HCT116 (cell line): ENCODE measurements around the gene SURF6. TPM values are rescaled to one million over a fixed set of nuclear protein-coding genes. Genes with fewer than 3 reads are reported as not detected.

Experiments used
- ATAC-seq: fragments of 200-7000 bp; cut with Tn5 transposase; 2 replicates; pipeline ENCODE4 v1.9.1; 2020; ENCODE audit warnings: mild to moderate bottlenecking, moderate library complexity
- BruUV-seq: library from RNA; stranded (reverse); fragments of 400-500 nt; replicated peaks from 2 replicates; lab custom pipeline; 2021; lab: Mats Ljungman, UMichigan
- CTCF ChIA-PET: fragments of 300-600 bp; sonication (Branson Sonifier 250); formaldehyde crosslinking; loops from one replicate; lab custom pipeline; 2021; ENCODE audit warnings: antibody characterized with exemption; lab: Charles Lee
- POLR2A ChIA-PET: fragments of 300-600, 350-600 bp; sonication (Branson Sonifier 250); formaldehyde crosslinking; loops from one replicate; lab custom pipeline; 2021; ENCODE audit warnings: antibody characterized with exemption; lab: Charles Lee
- RAD21 ChIA-PET, 2 experiments: fragments of 300-600 bp; sonication (Branson Sonifier 250); formaldehyde crosslinking; loops; one replicate each; lab custom pipeline; 2023; ENCODE audit warnings: low total read pairs in 2 of 2; ENCODE audit not compliant: uncharacterized antibody in 2 of 2, unreplicated experiment in 2 of 2, low non-redundant PET in 1 of 2; lab: Charles Lee
- DNase-seq: peaks from one replicate; pipeline ENCODE4 v3.0.0-alpha.2; 2010; ENCODE audit warnings: low read depth, low spot score
- H2AFZ ChIP-seq: fragments of 200-600 bp; shearing (Covaris generic), sonication (generic); 2 replicates; pipeline ENCODE4 v1.6.1; 2017; ENCODE audit warnings: low read depth, mixed run types, mixed read lengths, antibody characterized with exemption, low read length; ENCODE audit not compliant: poor library complexity, severe bottlenecking
- H3K27ac ChIP-seq: 2 replicates; pipeline ENCODE4 v1.5.1; 2012; ENCODE audit warnings: low read depth, low read length
- H3K27me3 ChIP-seq: fragments of 200-600 bp; sonication (generic); 2 replicates; pipeline ENCODE4 v1.6.1; 2016; ENCODE audit warnings: mixed run types, low read length, mixed read lengths; ENCODE audit not compliant: insufficient read depth
- H3K36me3 ChIP-seq, 2 experiments: fragments of 200-500 bp in 1 of 2; fragments of 200-600 bp in 1 of 2; sonication (Bioruptor generic) in 1 of 2; sonication (generic) in 1 of 2; 2 replicates each; pipeline versions ENCODE4 v1.5.1 to v1.6.1; 2014 to 2016; ENCODE audit warnings: low read length in 2 of 2, inconsistent platforms in 1 of 2, mixed read lengths in 1 of 2, mixed run types in 1 of 2; ENCODE audit not compliant: insufficient read depth in 2 of 2, control insufficient read depth in 1 of 2
- H3K4me1 ChIP-seq, 2 experiments: fragments of 200-600 bp in 1 of 2; sonication (generic) in 1 of 2; 2 replicates each; pipeline versions ENCODE4 v1.5.1 to v1.6.1; 2012 to 2017; ENCODE audit warnings: low read length in 2 of 2, inconsistent platforms in 1 of 2, mild to moderate bottlenecking in 1 of 2, mixed read lengths in 1 of 2, mixed run types in 1 of 2, moderate library complexity in 1 of 2; ENCODE audit not compliant: insufficient read depth in 2 of 2, control insufficient read depth in 1 of 2
- H3K4me2 ChIP-seq: fragments of 200-600 bp; sonication (generic); 2 replicates; pipeline ENCODE4 v1.6.1; 2017; ENCODE audit warnings: mixed run types, low read length, mixed read lengths
- H3K4me3 ChIP-seq, 2 experiments: fragments of 200-600 bp in 1 of 2; sonication (generic) in 1 of 2; replicated peaks in 1 of 2; 2 replicates each; pipeline ENCODE4 v1.5.1; 2011 to 2016; ENCODE audit warnings: low read length in 2 of 2, control low read depth in 1 of 2, low read depth in 1 of 2, mild to moderate bottlenecking in 1 of 2, mixed read lengths in 1 of 2, mixed run types in 1 of 2
- H3K79me2 ChIP-seq: fragments of 200-600 bp; sonication (generic); 2 replicates; pipeline ENCODE4 v1.6.1; 2017; ENCODE audit warnings: mild to moderate bottlenecking, mixed run types, low read length, moderate library complexity, mixed read lengths; ENCODE audit not compliant: insufficient read depth
- H3K9ac ChIP-seq: fragments of 200-600 bp; sonication (generic); 2 replicates; pipeline ENCODE4 v1.6.1; 2016; ENCODE audit warnings: low read length, mixed read lengths
- H3K9me2 ChIP-seq: fragments of 200-600 bp; sonication (generic), shearing (Covaris generic); 2 replicates; pipeline ENCODE4 v1.6.1; 2017; ENCODE audit warnings: mixed run types, mild to moderate bottlenecking, moderate library complexity; ENCODE audit not compliant: insufficient read depth
- H3K9me3 ChIP-seq, 2 experiments: fragments of 200-500 bp in 1 of 2; fragments of 200-600 bp in 1 of 2; sonication (Bioruptor generic) in 1 of 2; sonication (generic) in 1 of 2; 2 replicates each; pipeline ENCODE4 v1.6.1; 2014 to 2017; ENCODE audit warnings: low read length in 2 of 2, mixed read lengths in 2 of 2, inconsistent platforms in 1 of 2, low read depth in 1 of 2, mild to moderate bottlenecking in 1 of 2, mixed run types in 1 of 2, moderate library complexity in 1 of 2; ENCODE audit not compliant: control insufficient read depth in 1 of 2, insufficient read depth in 1 of 2
- H4K20me1 ChIP-seq: fragments of 200-600 bp; sonication (generic), shearing (Covaris generic); 2 replicates; pipeline ENCODE4 v1.6.1; 2017; ENCODE audit warnings: mixed run types, mild to moderate bottlenecking, moderate library complexity; ENCODE audit not compliant: insufficient read depth
- CBX3 ChIP-seq: IDR thresholded peaks from 2 replicates; pipeline ENCODE4 v1.6.1; 2012; ENCODE audit warnings: low read depth
- CTCF ChIP-seq, 3 experiments: fragments of 200-600 bp in 1 of 3; sonication (generic) in 1 of 3; IDR thresholded peaks in 2 of 3; conservative IDR thresholded peaks in 1 of 3; 2 replicates each; pipeline ENCODE4 v1.5.1; 2012 to 2017; ENCODE audit warnings: low read depth in 2 of 3, low read length in 2 of 3, antibody characterized with exemption in 1 of 3, borderline replicate concordance in 1 of 3, control low read depth in 1 of 3, mild to moderate bottlenecking in 1 of 3, mixed read lengths in 1 of 3, mixed run types in 1 of 3, moderate library complexity in 1 of 3; ENCODE audit not compliant: insufficient read depth in 1 of 3
- EGR1 ChIP-seq: IDR thresholded peaks from 2 replicates; pipeline ENCODE4 v1.6.1; 2012; ENCODE audit warnings: low read depth
- ELF1 ChIP-seq: IDR thresholded peaks from 2 replicates; pipeline ENCODE4 v1.6.1; 2012; ENCODE audit warnings: low read depth, borderline replicate concordance
- FOSL1 ChIP-seq: IDR thresholded peaks from 2 replicates; pipeline ENCODE4 v1.6.1; 2012; ENCODE audit warnings: low read depth
- JUND ChIP-seq: IDR thresholded peaks from 2 replicates; pipeline ENCODE4 v1.6.1; 2012
- POLR2AphosphoS5 ChIP-seq: IDR thresholded peaks from 2 replicates; pipeline ENCODE4 v1.6.1; 2011; ENCODE audit warnings: mild to moderate bottlenecking, low read depth, low read length, moderate library complexity
- RAD21 ChIP-seq: IDR thresholded peaks from 2 replicates; pipeline ENCODE4 v1.6.1; 2012; ENCODE audit warnings: low read depth, mild to moderate bottlenecking
- SP1 ChIP-seq: IDR thresholded peaks from 2 replicates; pipeline ENCODE4 v1.6.1; 2012; ENCODE audit warnings: low read depth
- ZBTB33 ChIP-seq: IDR thresholded peaks from 2 replicates; pipeline ENCODE4 v1.6.1; 2011; ENCODE audit warnings: mild to moderate bottlenecking, low read length, moderate library complexity; ENCODE audit not compliant: insufficient replicate concordance; ENCODE audit errors: extremely low read depth
- ZNF274 ChIP-seq: fragments of 200-500 bp; sonication (Bioruptor generic); IDR thresholded peaks from 2 replicates; pipeline ENCODE4 v1.6.1; 2014; ENCODE audit warnings: mild to moderate bottlenecking, low read depth, low read length, inconsistent platforms
- intact Hi-C: fragments of 100-400 bp; cut with micrococcal nuclease; formaldehyde crosslinking; loops from 2 replicates; pipeline ENCODE4 v1.10.0; 2022
- total RNA-seq: library from RNA; stranded (reverse); gene quantifications from one replicate; pipeline ENCODE4 v1.2.1, GENCODE V29; 2021; ENCODE audit not compliant: unreplicated experiment

SURF6 gene
- total RNA-seq, 1 experiment from 2014 or later, result 30.1 TPM

GRCh38 chr9:133371261-133371711 lies 35.3 kb upstream of the SURF6 start:
- Histone ChIP-seq H3K9me2 (no peaks in the 10 kb centered on the region), H3K4me2 (no peak overlapping the region), H3K4me1 (peaks cover 5 to 6% of the 10 kb centered on the region in 2 experiments; a peak in 3 of 4 replicates), H4K20me1 (peaks cover 9% of the 10 kb centered on the region; the same call in 1 of the 2 replicates), H3K27ac (no peak overlapping the region), H3K27me3 (no peaks in the 10 kb centered on the region), H3K4me3 (no peak overlapping the region), H3K36me3 (peaks cover 17 to 39% of the 10 kb centered on the region in 2 experiments; a peak in 3 of 4 replicates), H2AFZ (no peak overlapping the region), H3K9me3 (no peaks in the 10 kb centered on the region), H3K79me2 (peaks cover 96% of the 10 kb centered on the region), H3K9ac (no peak overlapping the region)
- ChIA-PET POLR2A (interaction anchor here (1.4 kb wide), 1 partner anchor 16 kb away, joined by 7 read pairs; the partner anchor contains the start of genes SURF1 and SURF2), RAD21 (no interaction called here), CTCF (no interaction called here)
- intact Hi-C loops, result no loop called here
- BruUV-seq, result no TSS peak
- DNase-seq, result no peak
- TF ChIP-seq ZBTB33 (no peak), FOSL1 (no peak), CTCF (IDR thresholded peaks at IDR 0.05 in 2 of 3, conservative IDR thresholded peaks at IDR 0.05 in 1 of 3; ENCODE audit: borderline replicate concordance in 1 of 3, insufficient read depth in 1 of 3, low read depth in 2 of 3, low read length in 2 of 3) (no peak), RAD21 (no peak), EGR1 (no peak), CBX3 (no peak), POLR2AphosphoS5 (no peak), ELF1 (no peak), ZNF274 (no peak), SP1 (no peak), JUND (no peak)
- ATAC-seq, result no peak
